Measurements from ENCODE around the gene LCN10.

The LCN10 gene

DNA sequence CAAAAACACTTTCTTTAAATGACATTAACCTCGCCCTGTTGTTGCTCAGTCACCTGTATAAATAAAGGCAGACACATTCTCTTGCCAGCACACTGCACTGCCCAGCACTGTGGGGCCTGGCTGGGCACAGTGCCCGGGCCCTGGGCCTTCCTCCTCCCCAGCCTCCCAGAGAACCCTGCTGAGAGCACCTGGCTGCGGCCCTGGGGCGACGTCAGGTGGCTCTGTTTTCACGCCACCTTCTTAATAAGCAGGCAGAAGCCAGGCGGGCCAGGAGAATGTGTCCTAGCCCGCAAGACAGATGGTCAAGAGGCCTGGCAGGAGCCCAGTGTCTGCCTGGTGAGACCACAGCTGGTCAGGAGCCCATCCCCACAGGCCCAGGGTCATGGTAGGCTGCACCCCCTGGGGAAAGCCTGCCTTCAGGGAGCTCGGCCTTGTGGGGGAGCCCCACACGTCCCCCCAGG, 47.3 kb downstream of the LCN10 start:
- TF ChIP-seq CTCF (IDR thresholded peaks at IDR 0.05; ENCODE audit: borderline replicate concordance, control extremely low read depth, extremely low read depth, insufficient read depth, missing control alignments): no peak
- no peak for DNase-seq (ENCODE audit: low spot score)
- in situ Hi-C loops (cut with MboI; ENCODE audit: low sequenced_read_pairs, unreplicated experiment): no loop called here

DNA sequence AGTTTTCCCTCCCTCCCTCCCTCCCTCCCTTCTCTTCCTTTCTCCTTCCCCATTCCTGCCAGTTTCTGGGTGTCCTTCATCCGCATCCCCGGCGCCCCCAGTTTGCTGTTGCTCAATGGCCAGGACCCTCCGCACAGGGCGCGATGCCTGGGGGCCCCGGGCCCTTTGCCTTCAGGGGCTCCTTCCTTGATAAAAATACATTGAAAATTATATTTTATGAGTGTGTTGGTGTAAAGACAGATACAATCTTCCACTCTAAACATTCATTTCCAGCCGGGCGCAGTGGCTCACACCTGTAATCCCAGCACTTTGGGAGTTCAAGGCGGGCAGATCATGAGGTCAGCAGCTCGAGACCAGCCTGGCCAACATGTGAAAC, 47.9 kb downstream of the LCN10 start:
- no peak for TF ChIP-seq CTCF (IDR thresholded peaks at IDR 0.05; ENCODE audit: borderline replicate concordance, control extremely low read depth, extremely low read depth, insufficient read depth, missing control alignments)
- no peak for DNase-seq (ENCODE audit: low spot score)
- in situ Hi-C loops (cut with MboI; ENCODE audit: low sequenced_read_pairs, unreplicated experiment): no loop called here

- in situ Hi-C loops (cut with MboI; ENCODE audit: low sequenced_read_pairs, unreplicated experiment): no loop called here
- DNase-seq (ENCODE audit: low spot score): peak; percentile 82
- TF ChIP-seq CTCF (IDR thresholded peaks at IDR 0.05; ENCODE audit: borderline replicate concordance, control extremely low read depth, extremely low read depth, insufficient read depth, missing control alignments): peak; percentile 53
Measured at GRCh38 chr9:136694163-136694871, 48.4 kb downstream of the LCN10 start.

- no peak for TF ChIP-seq CTCF (IDR thresholded peaks at IDR 0.05; ENCODE audit: borderline replicate concordance, control extremely low read depth, extremely low read depth, insufficient read depth, missing control alignments)
- in situ Hi-C loops (cut with MboI; ENCODE audit: low sequenced_read_pairs, unreplicated experiment): no loop called here
- no peak for DNase-seq (ENCODE audit: low spot score)
Measured at GRCh38 chr9:136693490-136694162, 49.1 kb downstream of the LCN10 start.

GRCh38 chr9:136693135-136693489, 49.6 kb downstream of the LCN10 start:
- no peak for TF ChIP-seq CTCF (IDR thresholded peaks at IDR 0.05; ENCODE audit: borderline replicate concordance, control extremely low read depth, extremely low read depth, insufficient read depth, missing control alignments)
- no peak for DNase-seq (ENCODE audit: low spot score)
- in situ Hi-C loops (cut with MboI; ENCODE audit: low sequenced_read_pairs, unreplicated experiment): no loop called here

- no peak for DNase-seq (ENCODE audit: low spot score)
- no peak for TF ChIP-seq CTCF (IDR thresholded peaks at IDR 0.05; ENCODE audit: borderline replicate concordance, control extremely low read depth, extremely low read depth, insufficient read depth, missing control alignments)
- in situ Hi-C loops (cut with MboI; ENCODE audit: low sequenced_read_pairs, unreplicated experiment): no loop called here
Measured at GRCh38 chr9:136692185-136693134, 50.3 kb downstream of the LCN10 start.

All from GM13976 (cell line).